ENCODE results near the gene PTPRN2. TPM values are rescaled to one million over a fixed set of nuclear protein-coding genes. Genes with fewer than 3 reads are reported as not detected.

The PTPRN2 gene
- total and polyA plus RNA-seq, 2 donors (not counting 3 experiments of a cell fraction or from before 2014, with no cell fraction given): 0.62 to 0.88 TPM

GRCh38 chr7:158467562-158467961 is 120.1 kb downstream of the PTPRN2 start:
- Histone ChIP-seq H3K9me3 (replicated peaks; ENCODE audit: control insufficient read depth, insufficient read depth, low read length) (no peaks in the 10 kb centered on the region), H3K9me1 (replicated peaks; ENCODE audit: control insufficient read depth, extremely low read depth, insufficient read depth, low read length) (no peaks in the 10 kb centered on the region), H3K27me3 (ENCODE audit: control insufficient read depth in 2 of 2, insufficient read depth in 2 of 2, low read length in 2 of 2) (no peaks in the 10 kb centered on the region), H3K4me3 (replicated peaks in 1 of 3; ENCODE audit: insufficient read depth in 1 of 3, low read depth in 1 of 3, low read length in 3 of 3) (no peak overlapping the region), H3K4me2 (ENCODE audit: insufficient read depth, low read length) (no peak overlapping the region), H3K27ac (ENCODE audit: insufficient read depth, low read depth, low read length) (no peak overlapping the region), H2AFZ (ENCODE audit: low read depth, low read length) (no peak overlapping the region), H3K9ac (replicated peaks; ENCODE audit: extremely low read depth, insufficient read depth, low read length) (no peak overlapping the region), H4K20me1 (replicated peaks; ENCODE audit: control insufficient read depth, extremely low read depth, insufficient read depth, low read length) (no peaks in the 10 kb centered on the region), H3K79me2 (ENCODE audit: control insufficient read depth, insufficient read depth, low read length) (no peaks in the 10 kb centered on the region), H3K4me1 (ENCODE audit: control insufficient read depth, extremely low read depth, insufficient read depth, low read length) (no peaks in the 10 kb centered on the region), H3K36me3 (ENCODE audit: control insufficient read depth in 2 of 2, extremely low read depth in 1 of 2, insufficient read depth in 2 of 2, low read length in 2 of 2) (no peaks in the 10 kb centered on the region)
- no TSS peak for BruUV-seq (replicated peaks)
- CTCF ChIA-PET: no interaction called here
- POLR2A ChIA-PET: no interaction called here
- dilution Hi-C loops (cut with MboI; ENCODE audit: extremely low pct_ligation_motif_present, low sequenced_read_pairs): no loop called here
- intact Hi-C loops (cut with micrococcal nuclease): no loop called here
- TF ChIP-seq GATA2 (IDR thresholded peaks at IDR 0.05; ENCODE audit: insufficient read depth, insufficient read length, low read depth, low read length): no peak
- no peak for TF ChIP-seq CTCF (IDR thresholded peaks at IDR 0.05; ENCODE audit: extremely low read depth in 1 of 2, insufficient read depth in 1 of 2, low read depth in 1 of 2, low read length in 2 of 2)
- no peak for TF ChIP-seq MAX (IDR thresholded peaks at IDR 0.05; ENCODE audit: insufficient read depth, insufficient read length)
- no peak for TF ChIP-seq EZH2 (IDR thresholded peaks at IDR 0.05; ENCODE audit: borderline replicate concordance, low read depth, low read length, severe bottlenecking)
- TF ChIP-seq MYC (IDR thresholded peaks at IDR 0.05; ENCODE audit: low read depth, low read length): no peak
- TF ChIP-seq JUN (IDR thresholded peaks at IDR 0.05; ENCODE audit: borderline replicate concordance, insufficient read depth, insufficient read length, low read depth): no peak
- TF ChIP-seq POLR2AphosphoS5 (IDR thresholded peaks at IDR 0.05; ENCODE audit: insufficient read depth, low read depth, low read length): no peak
- no peak for TF ChIP-seq POLR2A (IDR thresholded peaks at IDR 0.05; ENCODE audit: low read depth, low read length)
- no peak for TF ChIP-seq FOS (IDR thresholded peaks at IDR 0.05; ENCODE audit: borderline replicate concordance, insufficient read depth, low read length)
- FAIRE-seq (no peak), DNase-seq (ENCODE audit: low read depth, low spot score) (no peak)

Measured in endothelial cell of umbilical vein (primary cell).